GM21717 (cell line): ENCODE measurements around the gene C1orf116.

Source experiments
- ATAC-seq: cut with Tn5 transposase; IDR thresholded peaks from one replicate; pipeline ENCODE4 v1.9.1; 2021; ENCODE audit warnings: mild to moderate bottlenecking, moderate library complexity; ENCODE audit not compliant: unreplicated experiment

C1orf116 gene

DNA sequence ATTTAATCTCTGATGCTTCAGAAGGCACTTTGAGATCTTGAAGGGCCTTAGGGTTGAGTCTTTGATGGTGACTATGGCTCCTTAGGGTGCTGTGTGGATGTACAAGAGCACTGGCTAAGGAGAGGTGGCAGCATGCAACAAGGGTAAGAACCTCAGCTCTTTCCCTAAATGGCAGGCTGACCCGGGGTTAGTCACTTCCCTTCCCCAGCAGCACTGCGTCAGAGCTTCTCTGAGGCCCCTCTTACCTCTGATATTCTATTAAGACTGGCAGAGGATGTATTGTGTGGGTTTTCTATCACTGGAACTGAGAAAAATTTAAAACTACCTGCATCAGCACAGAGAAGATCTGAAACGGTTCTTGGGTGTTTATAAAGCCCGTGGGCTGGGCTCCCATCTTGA lies 11.8 kb downstream of the C1orf116 start:
- no peak for ATAC-seq

DNA sequence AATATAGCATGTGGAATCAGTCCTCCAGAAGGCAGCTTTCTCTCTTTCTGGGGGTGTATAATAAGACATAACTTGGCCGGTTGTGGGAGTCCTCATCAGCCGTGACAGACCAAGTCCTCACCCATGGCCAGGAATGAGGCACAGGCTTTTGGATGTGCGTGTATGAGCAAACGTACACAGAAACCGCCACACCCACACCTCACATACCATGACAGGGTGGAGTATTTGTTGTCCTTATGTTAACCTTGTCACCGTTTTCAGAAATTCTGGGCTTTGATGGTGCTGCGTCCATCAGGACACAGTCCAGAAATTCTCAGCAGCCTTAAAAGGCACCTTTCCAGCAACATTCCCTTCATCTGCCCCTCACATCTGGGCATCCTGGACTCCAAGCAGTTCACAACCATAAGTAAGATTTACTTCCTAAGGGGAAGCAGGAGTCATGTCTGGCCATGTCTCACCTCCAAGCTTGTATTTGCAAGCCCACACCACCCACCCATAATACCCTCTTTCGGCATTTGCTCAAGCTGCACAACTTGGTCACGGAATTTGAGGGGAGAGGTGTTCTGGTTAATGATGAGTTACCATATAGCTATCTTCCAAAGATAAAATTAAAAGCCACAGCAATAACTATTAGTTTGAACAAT lies 12.4 kb downstream of the C1orf116 start:
- no peak for ATAC-seq

DNA sequence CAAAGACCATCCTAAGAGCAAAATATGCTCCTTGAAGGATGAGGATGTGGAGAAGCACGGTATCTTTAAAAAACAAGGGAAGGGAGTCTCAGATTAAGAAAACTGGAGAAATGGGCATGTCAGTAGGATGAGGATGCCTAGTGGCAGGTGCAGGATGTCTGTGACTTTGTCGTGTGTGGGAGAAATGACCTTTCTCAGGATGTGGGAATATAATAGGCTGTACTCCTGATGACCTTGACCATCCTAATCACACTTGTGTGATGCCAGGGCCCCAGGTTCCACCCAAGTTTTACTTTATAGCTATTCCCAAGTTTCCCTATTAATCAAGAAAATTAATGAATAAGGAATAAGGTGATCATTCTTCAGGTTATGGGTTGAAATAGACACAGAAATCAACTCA lies 12.9 kb downstream of the C1orf116 start:
- no peak for ATAC-seq

DNA sequence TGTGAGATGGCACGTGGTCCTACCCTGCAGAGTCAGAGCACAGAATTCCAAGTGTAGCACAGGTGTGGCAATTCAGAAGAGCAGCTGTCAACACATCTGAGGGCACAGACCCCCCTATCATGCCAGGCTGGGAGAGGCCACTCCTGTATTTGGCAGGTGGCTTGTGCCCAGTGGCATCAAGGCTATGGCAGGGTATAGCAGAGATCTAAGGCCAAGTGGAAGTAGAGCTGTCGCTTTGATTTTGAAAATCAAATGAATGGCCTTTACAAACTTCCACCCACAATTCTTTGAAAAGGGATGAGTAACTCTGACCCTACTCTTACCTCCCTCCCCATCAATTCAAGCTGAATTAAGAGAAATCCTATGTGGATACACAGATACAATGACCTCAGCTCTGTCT lies 13.4 kb downstream of the C1orf116 start:
- no peak for ATAC-seq

DNA sequence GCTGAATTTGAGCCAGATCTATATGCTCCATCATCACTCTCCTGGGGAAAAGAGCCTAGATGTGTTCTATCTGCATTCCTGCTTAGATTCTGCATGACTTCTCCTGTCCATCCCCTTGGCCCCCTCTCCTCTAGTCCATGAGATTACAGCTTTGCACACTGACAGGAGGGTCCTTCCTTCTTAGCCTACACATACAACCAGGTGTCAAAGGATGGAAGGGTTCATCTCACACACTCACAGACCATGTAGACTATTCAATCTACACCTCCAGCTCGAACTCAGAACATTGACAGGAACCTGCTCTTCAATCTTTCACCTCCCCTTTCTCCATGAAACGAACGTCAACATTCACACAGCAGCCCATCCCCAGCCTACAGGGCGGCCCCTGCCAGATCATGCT lies 13.8 kb downstream of the C1orf116 start:
- no peak for ATAC-seq

DNA sequence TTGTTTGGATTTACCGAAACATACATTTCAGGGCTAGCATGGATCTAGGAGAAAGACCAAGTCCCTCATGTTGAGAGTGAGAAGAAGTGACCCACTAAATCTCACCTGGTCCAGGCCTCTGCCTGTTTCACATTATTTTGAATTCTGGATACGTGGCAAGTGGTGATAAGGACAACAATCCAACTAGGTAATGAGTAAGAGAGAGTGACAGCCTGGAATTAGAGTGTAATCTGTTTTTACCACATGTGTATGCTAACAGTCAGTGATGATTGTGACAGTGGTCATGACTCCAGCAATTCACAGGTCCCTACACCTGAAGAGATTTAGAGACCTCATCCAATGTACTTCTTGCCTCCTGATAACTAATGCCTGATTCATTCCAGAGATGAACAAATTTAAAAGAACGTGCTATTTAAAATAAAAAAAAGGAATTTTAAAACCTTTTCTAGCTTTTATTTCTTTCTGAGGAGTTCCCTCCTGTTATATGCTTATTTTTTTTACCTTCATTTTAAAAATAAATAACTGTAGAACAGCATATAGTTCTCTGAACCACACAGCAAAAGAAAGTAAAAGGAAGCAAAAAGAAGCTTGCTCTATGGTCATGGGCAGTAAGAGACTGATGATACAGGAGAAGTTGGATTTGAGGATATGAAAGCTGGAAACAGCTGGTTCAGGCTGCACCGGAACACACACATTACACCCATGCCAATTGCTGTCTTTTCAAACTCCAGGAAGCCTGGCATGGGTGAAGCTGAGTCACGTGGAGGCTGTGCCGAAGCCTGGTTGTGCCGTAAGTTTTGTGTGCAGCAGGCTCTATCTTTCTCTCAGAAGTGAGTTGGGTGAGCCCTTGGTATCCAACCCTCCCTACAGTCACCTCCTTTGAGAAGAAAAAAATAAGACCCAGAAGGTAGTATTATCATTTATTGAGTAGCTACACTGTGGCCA lies 14.7 kb downstream of the C1orf116 start:
- no peak for ATAC-seq

DNA sequence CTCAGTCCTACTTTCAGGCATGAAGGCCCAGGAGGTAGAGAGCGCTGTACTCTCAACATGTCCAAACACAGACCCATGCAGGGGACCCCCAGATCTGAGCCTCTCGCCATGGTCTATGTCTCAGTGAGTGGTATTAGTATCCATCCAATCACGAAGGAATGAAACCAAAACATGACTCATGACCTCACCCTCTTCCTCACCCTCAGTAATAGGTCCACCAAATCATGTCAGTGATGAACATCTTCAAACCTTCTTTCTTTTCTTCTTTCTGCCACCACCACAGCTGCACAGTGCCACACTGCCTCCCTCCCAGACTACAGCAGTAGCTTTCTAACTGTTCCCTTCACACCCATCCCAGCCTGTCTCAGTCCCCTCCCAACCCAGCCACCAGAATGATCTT lies 16.8 kb downstream of the C1orf116 start:
- no peak for ATAC-seq

DNA sequence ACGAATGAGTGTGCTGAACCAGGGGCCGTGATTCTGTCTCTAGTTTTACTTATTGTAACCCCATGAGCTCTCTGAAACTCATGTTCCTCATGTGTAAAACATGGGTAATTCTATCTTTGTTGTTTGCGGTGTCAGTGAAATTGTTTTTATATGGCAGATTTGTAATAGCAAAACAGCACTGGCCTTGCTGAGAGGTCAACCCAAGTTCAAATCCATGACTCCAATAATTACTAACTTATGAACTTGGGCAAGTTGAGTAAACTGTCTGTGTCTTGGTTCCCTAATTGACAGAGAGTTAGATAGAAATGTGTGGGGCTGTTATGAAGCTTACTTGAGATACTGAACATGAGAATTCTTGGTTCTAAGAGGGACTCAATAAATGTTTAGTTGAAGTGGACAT lies 17.8 kb downstream of the C1orf116 start:
- no peak for ATAC-seq

DNA sequence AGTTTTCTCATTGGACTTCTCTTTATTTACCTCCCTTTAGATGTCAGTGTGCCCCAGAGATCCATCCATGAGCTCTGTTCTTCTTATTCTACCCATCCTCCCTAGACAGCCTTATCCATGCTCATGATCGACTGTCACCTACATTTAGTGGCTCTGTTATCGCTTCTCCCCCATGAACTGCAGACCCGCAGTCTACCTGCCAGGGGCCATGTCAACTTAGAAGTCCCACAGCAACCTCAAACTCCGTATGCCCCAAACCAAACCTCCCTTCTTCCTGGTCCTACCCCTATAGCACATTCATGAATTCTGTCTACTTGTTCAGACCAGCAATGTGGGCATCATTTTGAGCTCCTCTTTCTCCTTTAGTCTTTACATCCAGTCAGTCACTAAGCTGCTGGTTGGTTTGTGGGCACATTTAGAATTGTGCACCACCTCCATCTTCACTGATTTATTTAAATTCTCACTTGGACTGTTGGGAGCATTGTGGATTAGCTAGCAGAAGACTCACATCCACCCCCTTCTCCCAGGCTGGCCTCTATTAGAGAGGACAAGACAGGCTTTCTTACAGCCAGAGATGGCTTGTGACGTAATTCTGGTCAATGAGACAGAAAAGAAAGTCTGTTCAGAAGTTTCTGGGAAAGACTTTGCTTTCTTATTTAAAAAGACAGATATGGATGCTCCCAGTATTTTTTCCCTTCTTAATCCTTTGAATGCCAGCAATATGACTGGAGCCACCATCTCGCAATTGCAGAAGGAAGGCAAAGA lies 19.1 kb downstream of the C1orf116 start:
- no peak for ATAC-seq

DNA sequence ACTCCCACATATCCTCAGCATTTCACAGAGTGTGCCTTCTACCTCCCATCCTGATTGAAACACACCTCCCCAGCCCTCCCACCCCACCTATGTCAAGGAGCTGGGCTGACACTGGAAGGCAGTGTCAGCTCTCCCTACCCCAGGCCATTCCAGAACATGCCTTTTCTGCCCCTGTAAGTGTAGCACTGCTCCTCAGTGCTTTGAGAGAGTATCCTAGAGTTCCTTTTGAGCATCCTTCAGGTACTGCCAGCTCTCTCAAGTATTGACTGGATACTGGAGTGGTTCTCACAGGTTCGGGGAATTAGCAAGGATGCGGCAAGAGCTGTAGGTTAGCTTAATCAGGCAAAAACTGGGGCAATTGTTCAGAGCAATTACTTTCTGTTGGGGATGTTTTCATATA lies 21.8 kb downstream of the C1orf116 start:
- ATAC-seq = no peak

DNA sequence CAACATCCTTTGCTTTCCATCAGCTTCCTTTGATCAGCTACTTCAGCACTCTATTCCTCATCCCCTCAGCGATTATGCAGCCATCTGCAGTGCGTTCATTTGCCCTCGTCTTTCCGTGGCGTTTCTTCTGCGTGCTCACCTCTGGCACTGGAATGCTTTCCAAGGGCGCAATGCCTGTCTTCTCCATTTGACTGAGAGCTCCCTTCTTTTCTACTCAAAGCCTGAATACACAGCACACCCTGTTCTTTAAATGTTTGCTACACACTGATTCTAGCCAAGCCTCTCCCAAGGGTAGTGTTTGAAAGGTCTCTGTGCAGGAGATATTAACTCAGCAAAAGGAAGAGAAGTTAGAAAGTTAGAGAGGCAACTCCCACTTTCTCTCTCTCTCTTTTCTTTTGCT lies 22.6 kb downstream of the C1orf116 start:
- ATAC-seq = no peak

DNA sequence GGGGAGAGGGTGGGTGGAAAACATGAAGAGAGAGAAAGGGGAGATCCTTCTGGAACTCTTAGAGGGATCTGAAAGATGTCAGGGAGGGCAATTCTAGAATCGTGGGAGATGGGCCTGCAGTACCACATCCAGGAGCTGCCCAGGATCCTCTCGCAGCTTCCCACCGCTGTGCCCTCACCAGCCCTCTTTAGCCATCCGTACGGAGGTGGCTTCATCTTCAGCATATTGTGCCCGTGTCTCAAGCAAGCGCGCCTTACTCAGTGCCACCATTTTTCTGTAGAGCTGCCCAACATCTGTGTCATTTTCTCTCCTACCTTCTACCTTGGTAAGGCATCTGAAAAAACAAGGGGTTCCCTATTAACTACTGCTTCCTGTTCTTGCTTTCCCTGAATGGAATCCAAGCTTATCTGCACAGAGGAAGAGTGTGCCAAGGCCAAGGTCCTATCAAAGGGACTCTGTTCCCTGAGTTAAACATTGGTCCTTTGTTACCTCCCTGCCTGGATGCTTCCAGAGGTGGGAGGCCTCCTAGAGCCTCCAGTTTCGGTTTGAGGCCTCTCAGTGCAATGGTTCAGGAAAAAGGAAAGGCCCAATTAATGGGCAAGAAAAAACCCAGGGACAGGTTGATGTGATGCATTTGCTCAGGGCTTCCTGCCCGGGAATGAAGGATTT lies 23.2 kb downstream of the C1orf116 start:
- ATAC-seq = no peak

DNA sequence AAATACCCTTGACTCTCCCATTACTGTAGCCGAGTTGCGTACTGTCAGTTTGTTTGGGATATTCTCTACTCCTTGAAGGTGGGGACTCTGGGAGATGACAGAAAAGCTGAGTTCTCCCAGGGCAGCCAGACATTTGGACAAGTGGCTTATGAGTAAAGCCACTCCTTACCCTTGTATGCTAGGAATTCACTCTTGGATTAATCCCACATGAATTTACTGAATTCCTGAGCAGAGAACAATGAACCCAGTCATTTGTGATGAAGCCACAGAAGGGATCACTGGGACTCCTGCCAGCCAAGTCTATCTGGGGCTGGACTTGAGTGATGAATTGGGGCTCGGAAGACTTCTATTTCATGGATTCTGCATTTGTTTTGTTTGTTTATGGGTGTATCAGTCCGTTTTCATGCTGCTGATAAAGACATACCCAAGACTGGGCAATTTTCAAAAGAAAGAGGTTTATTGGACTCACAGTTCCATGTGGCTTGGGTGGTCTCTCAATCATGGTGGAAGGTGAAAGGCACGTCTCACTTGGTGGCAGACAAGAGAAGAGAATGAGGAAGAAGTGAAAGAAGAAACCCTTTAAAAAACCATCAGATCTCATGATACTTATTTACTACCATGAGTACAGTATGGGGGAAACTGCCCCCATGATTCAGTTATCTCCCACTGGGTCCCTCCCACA lies 25.1 kb downstream of the C1orf116 start:
- ATAC-seq = no peak

DNA sequence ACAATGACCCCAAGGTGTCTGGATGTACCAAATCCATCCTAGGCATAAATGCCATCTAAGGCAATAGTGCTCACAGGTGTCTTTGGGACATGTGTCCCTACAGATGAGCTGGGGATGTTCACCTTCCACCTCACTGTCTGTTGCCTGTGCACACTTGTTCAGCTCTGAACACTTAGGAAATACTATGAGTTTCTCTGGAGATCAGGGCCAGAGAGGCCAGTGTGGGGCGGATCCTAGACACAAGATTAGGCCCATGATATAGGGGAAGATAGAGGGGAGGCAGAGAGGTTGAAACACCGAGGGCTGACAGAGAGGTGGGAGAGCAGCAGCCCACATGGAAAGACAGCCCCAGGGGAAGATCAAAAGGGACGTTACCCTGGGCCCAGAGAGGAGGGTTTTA lies 25.6 kb downstream of the C1orf116 start:
- no peak for ATAC-seq

DNA sequence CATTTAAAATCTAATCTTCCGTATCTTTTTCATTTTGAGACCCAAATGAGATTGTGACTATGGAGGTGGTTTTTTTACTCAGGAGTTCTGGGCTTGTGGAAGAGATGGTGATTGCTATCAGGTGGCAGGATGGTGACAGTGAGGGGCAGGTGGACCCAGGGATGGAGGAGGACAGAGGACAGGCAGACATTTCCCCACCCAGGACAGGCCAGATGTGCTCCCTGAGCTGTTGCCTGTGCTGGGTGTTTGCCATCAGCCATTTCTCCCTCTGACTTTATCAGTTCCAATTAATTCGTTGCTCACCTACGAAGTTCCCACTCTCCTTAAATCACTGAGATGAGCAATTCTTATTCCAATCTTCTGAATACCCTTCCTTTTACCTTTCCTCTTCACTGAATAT lies 26.5 kb downstream of the C1orf116 start:
- no peak for ATAC-seq

DNA sequence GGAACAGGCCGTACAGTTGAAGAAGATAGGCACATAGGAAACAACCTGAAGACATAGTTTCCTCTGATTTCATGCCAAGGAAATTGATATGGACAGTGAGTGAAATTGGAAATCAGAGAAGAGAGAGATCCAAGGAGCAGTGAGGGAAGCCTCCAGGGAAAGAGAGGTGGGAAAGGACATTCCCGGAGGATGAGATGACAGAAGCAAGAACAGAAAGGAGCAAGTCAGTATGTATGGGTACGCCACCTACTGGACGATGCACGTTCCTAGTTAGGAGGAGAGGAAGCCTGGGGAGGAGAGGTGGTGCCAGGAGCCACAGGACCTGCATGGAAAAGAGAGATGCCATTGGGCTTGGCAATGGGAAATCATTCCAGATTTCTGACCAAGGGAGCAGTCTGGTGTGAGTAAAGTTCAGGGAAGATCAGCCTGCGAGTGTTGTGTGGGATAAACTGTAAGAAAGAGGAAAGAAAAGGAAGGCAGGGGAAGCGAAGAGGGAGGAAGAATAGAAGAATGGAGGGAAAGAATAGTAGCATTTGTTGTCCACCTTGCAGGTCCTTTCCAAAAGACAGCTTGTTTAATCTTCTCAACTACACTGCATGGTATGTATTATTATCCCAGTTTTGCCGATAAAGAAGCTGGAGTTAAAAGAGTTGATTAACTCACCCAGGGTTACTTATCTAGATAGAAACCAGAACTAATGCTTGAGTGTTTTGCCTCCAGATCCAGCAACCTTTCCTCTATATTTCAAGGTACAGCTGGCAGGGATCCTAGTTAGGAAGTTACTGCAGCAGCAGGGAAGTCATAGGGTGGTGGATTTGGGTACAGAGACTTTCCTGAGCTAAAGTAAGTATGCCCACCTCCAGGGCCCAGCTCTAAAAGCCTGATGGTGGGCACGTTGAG lies 27.4 kb downstream of the C1orf116 start:
- ATAC-seq = no peak

DNA sequence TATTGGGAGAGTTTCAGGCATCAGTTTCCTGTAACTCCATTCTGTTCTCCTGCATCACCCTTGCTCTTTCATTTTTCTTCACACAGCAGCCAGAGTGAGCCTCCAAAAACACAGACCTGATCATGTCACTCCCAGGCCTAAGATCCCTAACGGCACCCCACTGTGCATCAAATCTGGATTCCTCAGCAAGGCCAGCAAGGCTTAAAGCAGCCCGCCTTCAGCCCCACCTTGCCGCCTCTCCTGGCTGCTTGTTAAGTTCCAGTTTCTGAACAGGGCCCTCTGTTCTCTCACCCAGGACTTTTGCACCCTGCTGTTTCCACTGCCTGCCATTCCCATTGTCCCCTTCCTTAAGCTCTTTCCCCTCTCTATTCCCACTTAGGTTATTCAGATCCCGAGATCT lies 29.3 kb downstream of the C1orf116 start:
- ATAC-seq = no peak

DNA sequence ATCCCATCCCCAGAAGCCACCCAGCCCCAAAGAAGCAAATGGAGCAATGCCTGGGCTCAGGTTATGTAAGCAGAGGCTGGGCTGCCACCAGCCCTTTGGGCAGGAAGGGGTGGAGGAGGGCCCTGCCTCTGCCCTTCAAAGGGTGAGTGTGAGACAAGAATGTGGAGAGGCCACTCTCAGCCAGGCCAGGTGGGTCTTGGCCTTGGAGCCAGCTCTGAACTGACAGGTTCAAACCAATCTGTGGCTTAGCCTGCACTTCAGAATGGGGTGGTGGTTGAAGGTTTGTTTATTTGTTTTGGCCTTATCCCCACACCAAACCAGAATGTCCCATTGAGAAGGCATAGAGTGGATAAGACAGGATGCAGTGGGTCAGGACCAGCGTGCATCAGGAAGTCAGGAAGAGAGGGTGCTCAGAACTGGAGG lies 29.8 kb downstream of the C1orf116 start:
- no peak for ATAC-seq

DNA sequence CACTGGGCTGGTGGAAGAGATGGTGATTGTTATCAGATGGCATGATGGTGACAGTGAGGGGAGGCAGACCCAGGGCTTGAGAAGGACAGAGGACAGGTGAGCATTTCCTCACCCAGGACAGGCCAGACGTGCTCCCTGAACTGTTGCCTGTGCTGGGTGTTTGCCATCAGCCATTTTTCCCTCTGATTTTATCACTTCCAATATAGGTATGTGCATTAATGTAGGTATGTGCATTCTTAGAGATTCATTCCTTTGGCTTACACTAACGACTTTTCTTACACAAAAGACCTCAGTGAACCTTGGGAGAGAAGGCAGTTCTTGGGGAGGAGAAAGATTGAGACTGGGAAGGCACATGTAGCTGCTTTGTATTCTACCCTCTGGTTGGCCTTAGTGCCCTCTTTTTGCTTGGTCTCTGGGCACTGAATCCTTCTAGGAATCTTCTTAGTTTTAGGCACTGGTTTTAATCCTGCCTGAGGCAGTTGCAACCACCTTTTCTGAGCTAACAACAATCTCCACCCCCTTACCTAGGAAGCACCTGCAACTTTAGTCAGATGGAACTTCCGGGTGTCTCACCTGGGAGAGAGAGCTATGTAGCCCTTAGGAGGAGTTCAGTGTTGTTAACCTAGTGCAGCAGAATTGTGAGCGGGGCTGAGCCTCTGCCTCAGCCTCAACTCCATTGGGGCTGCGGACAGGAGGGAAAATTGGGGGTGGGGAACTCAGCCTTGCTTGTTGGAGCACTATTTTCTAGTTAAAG lies 30.9 kb downstream of the C1orf116 start:
- no peak for ATAC-seq
